WTC11 (cell line): ENCODE measurements around the gene SLCO2A1. TPM values are rescaled to one million over a fixed set of nuclear protein-coding genes. Genes with fewer than 3 reads are reported as not detected.

Experiments used
- ATAC-seq: fragments of 200-7000 bp; cut with Tn5 transposase; 2 replicates; pipeline ENCODE4 v1.10.0; 2021; ENCODE audit warnings: mild to moderate bottlenecking, moderate library complexity
- CTCF ChIA-PET: fragments of 300-600 bp; sonication (Branson Sonifier 250); formaldehyde crosslinking; loops from one replicate; lab custom pipeline; 2021; ENCODE audit warnings: antibody characterized with exemption; lab: Charles Lee
- POLR2A ChIA-PET: fragments of 350-600 bp; sonication (Branson Sonifier 250); formaldehyde crosslinking; loops from one replicate; lab custom pipeline; 2021; ENCODE audit warnings: antibody characterized with exemption; lab: Charles Lee
- DNase-seq: peaks from one replicate; pipeline ENCODE4 v3.0.0; 2021; ENCODE audit warnings: low spot score
- H3K27ac Mint-ChIP-seq: 2 replicates; pipeline ENCODE4 v1.8.0; 2021; ENCODE audit warnings: mixed read lengths
- H3K27me3 Mint-ChIP-seq: 2 replicates; pipeline ENCODE4 v1.8.0; 2021; ENCODE audit warnings: low read depth, mild to moderate bottlenecking, moderate library complexity, mixed read lengths
- H3K36me3 Mint-ChIP-seq: 2 replicates; pipeline ENCODE4 v1.8.0; 2021; ENCODE audit warnings: mixed read lengths
- H3K4me1 Mint-ChIP-seq: 2 replicates; pipeline ENCODE4 v1.8.0; 2022; ENCODE audit warnings: mixed read lengths
- H3K4me3 Mint-ChIP-seq: 2 replicates; pipeline ENCODE4 v1.8.0; 2021; ENCODE audit warnings: mild to moderate bottlenecking, moderate library complexity, mixed read lengths
- H3K9me3 Mint-ChIP-seq: 2 replicates; pipeline ENCODE4 v1.8.0; 2021; ENCODE audit warnings: mixed read lengths
- CDX4 ChIP-seq: fragments of 250-450 bp; sonication (Bioruptor Pico); IDR thresholded peaks from 2 replicates; pipeline ENCODE4 v1.9.0; 2021; ENCODE audit warnings: moderate library complexity, mild to moderate bottlenecking, inconsistent platforms, borderline replicate concordance
- CREB1 ChIP-seq: sonication (generic); formaldehyde crosslinking; IDR thresholded peaks from 2 replicates; pipeline ENCODE4 v1.8.0; 2023; ENCODE audit warnings: mild to moderate bottlenecking, missing genetic modification reagents
- ESRRA ChIP-seq: sonication (generic); formaldehyde crosslinking; IDR thresholded peaks from 2 replicates; pipeline ENCODE4 v1.8.1; 2022; ENCODE audit warnings: mild to moderate bottlenecking, missing genetic modification reagents, borderline replicate concordance
- FOXJ3 ChIP-seq: sonication (generic); formaldehyde crosslinking; IDR thresholded peaks from 2 replicates; pipeline ENCODE4 v1.9.0; 2021; ENCODE audit warnings: missing genetic modification reagents, mild to moderate bottlenecking, borderline replicate concordance
- FOXK1 ChIP-seq: sonication (generic); formaldehyde crosslinking; IDR thresholded peaks from 2 replicates; pipeline ENCODE4 v1.8.0; 2022; ENCODE audit warnings: mild to moderate bottlenecking, moderate library complexity, missing genetic modification reagents
- GRHL2 ChIP-seq: fragments of 250-450 bp; sonication (Bioruptor Pico); IDR thresholded peaks from 2 replicates; pipeline ENCODE4 v1.8.0; 2022; ENCODE audit warnings: mild to moderate bottlenecking, moderate library complexity; ENCODE audit not compliant: insufficient replicate concordance, severe bottlenecking
- HMGA2 ChIP-seq: fragments of 250-450 bp; sonication (Bioruptor Pico); IDR thresholded peaks from 2 replicates; pipeline ENCODE4 v1.4.0; 2021; ENCODE audit warnings: mild to moderate bottlenecking, moderate library complexity
- IRF2 ChIP-seq: sonication (generic); formaldehyde crosslinking; IDR thresholded peaks from 2 replicates; pipeline ENCODE4 v1.8.0; 2022; ENCODE audit warnings: low read depth, missing genetic modification reagents, borderline replicate concordance
- MAX ChIP-seq: sonication (generic); formaldehyde crosslinking; IDR thresholded peaks from 2 replicates; pipeline ENCODE4 v1.8.0; 2022; ENCODE audit warnings: mild to moderate bottlenecking, missing genetic modification reagents
- NR2C2 ChIP-seq: sonication (generic); formaldehyde crosslinking; IDR thresholded peaks from 2 replicates; pipeline ENCODE4 v1.8.0; 2022; ENCODE audit warnings: mild to moderate bottlenecking, missing genetic modification reagents
- PRDM15 ChIP-seq: sonication (generic); formaldehyde crosslinking; IDR thresholded peaks from 2 replicates; pipeline ENCODE4 v1.8.0; 2022; ENCODE audit warnings: missing genetic modification reagents
- TCF7 ChIP-seq: sonication (generic); formaldehyde crosslinking; IDR thresholded peaks from 2 replicates; pipeline ENCODE4 v1.8.0; 2022; ENCODE audit warnings: mild to moderate bottlenecking, low read depth, missing genetic modification reagents, moderate library complexity
- ZNF219 ChIP-seq: sonication (generic); formaldehyde crosslinking; IDR thresholded peaks from 2 replicates; pipeline ENCODE4 v1.8.0; 2023; ENCODE audit warnings: missing genetic modification reagents, mild to moderate bottlenecking, borderline replicate concordance
- total RNA-seq: library from RNA; stranded (reverse); gene quantifications from 3 replicates; pipeline ENCODE4 v1.2.3, GENCODE V29; 2021
- TF ChIP-seq, protein P1 (sequence below): fragments of 200-600 bp; IDR thresholded peaks from 2 replicates; pipeline ENCODE4 v1.8.0; 2022; ENCODE audit warnings: antibody characterized with exemption
- TF ChIP-seq, protein P2 (sequence below): sonication (generic); formaldehyde crosslinking; IDR thresholded peaks from 2 replicates; pipeline ENCODE4 v1.8.0; 2023; ENCODE audit warnings: missing genetic modification reagents
- TF ChIP-seq, protein P3 (sequence below): fragments of 250-450 bp; sonication (Bioruptor Pico); IDR thresholded peaks from 2 replicates; pipeline ENCODE4 v1.8.0; 2021; ENCODE audit warnings: mild to moderate bottlenecking
- TF ChIP-seq, protein P4 (sequence below): fragments of 250-450 bp; sonication (Bioruptor Pico); IDR thresholded peaks from 2 replicates; pipeline ENCODE4 v1.9.0; 2021; ENCODE audit warnings: mild to moderate bottlenecking, borderline replicate concordance

The SLCO2A1 gene
- total RNA-seq, 1 experiment from 2014 or later = 3.3 TPM

- ChIA-PET POLR2A (no interaction called here), CTCF (no interaction called here)
- peaks cover 20% of the 10 kb centered on the region for H3K9me3 Mint-ChIP-seq
- peaks cover 9% of the 10 kb centered on the region for H3K36me3 Mint-ChIP-seq
- H3K27me3 Mint-ChIP-seq = no peaks in the 10 kb centered on the region; the same call in 1 of the 2 replicates
- H3K4me3 Mint-ChIP-seq = no peak overlapping the region
- H3K27ac Mint-ChIP-seq = no peak overlapping the region; the same call in 1 of the 2 replicates
- DNase-seq = no peak
- TF ChIP-seq NR2C2 (no peak), TCF7 (CRISPR knock-in tag) (no peak), HMGA2 (CRISPR knock-in tag) (no peak), CDX4 (no peak), FOXJ3 (no peak), GRHL2 (CRISPR knock-in tag) (no peak), ZNF219 (CRISPR knock-in tag) (no peak), PRDM15 (no peak), ESRRA (CRISPR knock-in tag) (no peak), MAX (no peak), IRF2 (CRISPR knock-in tag) (no peak), FOXK1 (CRISPR knock-in tag) (no peak), CREB1 (no peak)
- TF ChIP-seq, protein P1, sequence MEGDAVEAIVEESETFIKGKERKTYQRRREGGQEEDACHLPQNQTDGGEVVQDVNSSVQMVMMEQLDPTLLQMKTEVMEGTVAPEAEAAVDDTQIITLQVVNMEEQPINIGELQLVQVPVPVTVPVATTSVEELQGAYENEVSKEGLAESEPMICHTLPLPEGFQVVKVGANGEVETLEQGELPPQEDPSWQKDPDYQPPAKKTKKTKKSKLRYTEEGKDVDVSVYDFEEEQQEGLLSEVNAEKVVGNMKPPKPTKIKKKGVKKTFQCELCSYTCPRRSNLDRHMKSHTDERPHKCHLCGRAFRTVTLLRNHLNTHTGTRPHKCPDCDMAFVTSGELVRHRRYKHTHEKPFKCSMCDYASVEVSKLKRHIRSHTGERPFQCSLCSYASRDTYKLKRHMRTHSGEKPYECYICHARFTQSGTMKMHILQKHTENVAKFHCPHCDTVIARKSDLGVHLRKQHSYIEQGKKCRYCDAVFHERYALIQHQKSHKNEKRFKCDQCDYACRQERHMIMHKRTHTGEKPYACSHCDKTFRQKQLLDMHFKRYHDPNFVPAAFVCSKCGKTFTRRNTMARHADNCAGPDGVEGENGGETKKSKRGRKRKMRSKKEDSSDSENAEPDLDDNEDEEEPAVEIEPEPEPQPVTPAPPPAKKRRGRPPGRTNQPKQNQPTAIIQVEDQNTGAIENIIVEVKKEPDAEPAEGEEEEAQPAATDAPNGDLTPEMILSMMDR = no peak
- TF ChIP-seq, protein P2, sequence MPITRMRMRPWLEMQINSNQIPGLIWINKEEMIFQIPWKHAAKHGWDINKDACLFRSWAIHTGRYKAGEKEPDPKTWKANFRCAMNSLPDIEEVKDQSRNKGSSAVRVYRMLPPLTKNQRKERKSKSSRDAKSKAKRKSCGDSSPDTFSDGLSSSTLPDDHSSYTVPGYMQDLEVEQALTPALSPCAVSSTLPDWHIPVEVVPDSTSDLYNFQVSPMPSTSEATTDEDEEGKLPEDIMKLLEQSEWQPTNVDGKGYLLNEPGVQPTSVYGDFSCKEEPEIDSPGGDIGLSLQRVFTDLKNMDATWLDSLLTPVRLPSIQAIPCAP (CRISPR knock-in tag) = no peak
- TF ChIP-seq, protein P3, sequence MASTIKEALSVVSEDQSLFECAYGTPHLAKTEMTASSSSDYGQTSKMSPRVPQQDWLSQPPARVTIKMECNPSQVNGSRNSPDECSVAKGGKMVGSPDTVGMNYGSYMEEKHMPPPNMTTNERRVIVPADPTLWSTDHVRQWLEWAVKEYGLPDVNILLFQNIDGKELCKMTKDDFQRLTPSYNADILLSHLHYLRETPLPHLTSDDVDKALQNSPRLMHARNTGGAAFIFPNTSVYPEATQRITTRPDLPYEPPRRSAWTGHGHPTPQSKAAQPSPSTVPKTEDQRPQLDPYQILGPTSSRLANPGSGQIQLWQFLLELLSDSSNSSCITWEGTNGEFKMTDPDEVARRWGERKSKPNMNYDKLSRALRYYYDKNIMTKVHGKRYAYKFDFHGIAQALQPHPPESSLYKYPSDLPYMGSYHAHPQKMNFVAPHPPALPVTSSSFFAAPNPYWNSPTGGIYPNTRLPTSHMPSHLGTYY = no peak
- TF ChIP-seq, protein P4, sequence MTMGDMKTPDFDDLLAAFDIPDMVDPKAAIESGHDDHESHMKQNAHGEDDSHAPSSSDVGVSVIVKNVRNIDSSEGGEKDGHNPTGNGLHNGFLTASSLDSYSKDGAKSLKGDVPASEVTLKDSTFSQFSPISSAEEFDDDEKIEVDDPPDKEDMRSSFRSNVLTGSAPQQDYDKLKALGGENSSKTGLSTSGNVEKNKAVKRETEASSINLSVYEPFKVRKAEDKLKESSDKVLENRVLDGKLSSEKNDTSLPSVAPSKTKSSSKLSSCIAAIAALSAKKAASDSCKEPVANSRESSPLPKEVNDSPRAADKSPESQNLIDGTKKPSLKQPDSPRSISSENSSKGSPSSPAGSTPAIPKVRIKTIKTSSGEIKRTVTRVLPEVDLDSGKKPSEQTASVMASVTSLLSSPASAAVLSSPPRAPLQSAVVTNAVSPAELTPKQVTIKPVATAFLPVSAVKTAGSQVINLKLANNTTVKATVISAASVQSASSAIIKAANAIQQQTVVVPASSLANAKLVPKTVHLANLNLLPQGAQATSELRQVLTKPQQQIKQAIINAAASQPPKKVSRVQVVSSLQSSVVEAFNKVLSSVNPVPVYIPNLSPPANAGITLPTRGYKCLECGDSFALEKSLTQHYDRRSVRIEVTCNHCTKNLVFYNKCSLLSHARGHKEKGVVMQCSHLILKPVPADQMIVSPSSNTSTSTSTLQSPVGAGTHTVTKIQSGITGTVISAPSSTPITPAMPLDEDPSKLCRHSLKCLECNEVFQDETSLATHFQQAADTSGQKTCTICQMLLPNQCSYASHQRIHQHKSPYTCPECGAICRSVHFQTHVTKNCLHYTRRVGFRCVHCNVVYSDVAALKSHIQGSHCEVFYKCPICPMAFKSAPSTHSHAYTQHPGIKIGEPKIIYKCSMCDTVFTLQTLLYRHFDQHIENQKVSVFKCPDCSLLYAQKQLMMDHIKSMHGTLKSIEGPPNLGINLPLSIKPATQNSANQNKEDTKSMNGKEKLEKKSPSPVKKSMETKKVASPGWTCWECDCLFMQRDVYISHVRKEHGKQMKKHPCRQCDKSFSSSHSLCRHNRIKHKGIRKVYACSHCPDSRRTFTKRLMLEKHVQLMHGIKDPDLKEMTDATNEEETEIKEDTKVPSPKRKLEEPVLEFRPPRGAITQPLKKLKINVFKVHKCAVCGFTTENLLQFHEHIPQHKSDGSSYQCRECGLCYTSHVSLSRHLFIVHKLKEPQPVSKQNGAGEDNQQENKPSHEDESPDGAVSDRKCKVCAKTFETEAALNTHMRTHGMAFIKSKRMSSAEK = no peak
- no peaks in the 10 kb centered on the region for H3K4me1 Mint-ChIP-seq
- ATAC-seq = no peak
Observed at GRCh38 chr3:133880886-133881455, 148.8 kb downstream of the SLCO2A1 start.
